IMR-90 (cell line): ENCODE measurements around the gene NUDT3. TPM values are rescaled to one million over a fixed set of nuclear protein-coding genes. Genes with fewer than 3 reads are reported as not detected.
A peak's percentile ranks its signal among the peaks of the same experiment; 100 is the strongest.

Experiments used
- ATAC-seq: fragments of 200-7000 bp; cut with Tn5 transposase; 2 replicates; pipeline ENCODE4 v1.9.1; 2020; ENCODE audit warnings: low read depth, mild to moderate bottlenecking, moderate library complexity
- BruUV-seq: library from RNA; stranded (reverse); fragments of 400-500 nt; replicated peaks from 2 replicates; lab custom pipeline; 2021; lab: Mats Ljungman, UMichigan
- CTCF ChIA-PET: fragments of 300-600 bp; formaldehyde crosslinking; extraction: SDS; loops from one replicate; lab custom pipeline; 2021; ENCODE audit warnings: antibody characterized with exemption; lab: Yijun Ruan, JAX
- POLR2A ChIA-PET: fragments of 300-600 bp; sonication (Branson Sonifier 250); formaldehyde crosslinking; loops from one replicate; lab custom pipeline; 2022; ENCODE audit warnings: antibody characterized with exemption; ENCODE audit not compliant: unreplicated experiment; lab: Charles Lee
- DNase-seq: peaks from one replicate; pipeline ENCODE4 v3.0.0; 2013
- H2AFZ ChIP-seq: replicated peaks from 2 replicates; pipeline ENCODE3; 2013; ENCODE audit warnings: low read length, mild to moderate bottlenecking; ENCODE audit not compliant: poor library complexity
- H2AK5ac ChIP-seq: 2 replicates; pipeline ENCODE4 v1.6.1; 2013; ENCODE audit warnings: low read depth, low read length, inconsistent platforms
- H2AK9ac ChIP-seq: replicated peaks from 2 replicates; pipeline ENCODE3; 2013; ENCODE audit warnings: mild to moderate bottlenecking, low read depth, low read length, moderate library complexity; ENCODE audit not compliant: poor library complexity
- H2BK120ac ChIP-seq: 2 replicates; pipeline ENCODE4 v1.6.1; 2013; ENCODE audit warnings: low read depth, low read length, inconsistent platforms
- H2BK15ac ChIP-seq: 3 replicates; pipeline ENCODE4 v1.6.1; 2013; ENCODE audit warnings: low read depth, low read length, inconsistent platforms
- H2BK20ac ChIP-seq: 2 replicates; pipeline ENCODE4 v1.6.1; 2013; ENCODE audit warnings: low read depth, mild to moderate bottlenecking, inconsistent platforms, low read length, moderate library complexity
- H2BK5ac ChIP-seq: 2 replicates; pipeline ENCODE4 v1.6.1; 2013; ENCODE audit warnings: mild to moderate bottlenecking, low read depth, low read length, inconsistent platforms; ENCODE audit not compliant: poor library complexity, severe bottlenecking
- H3K14ac ChIP-seq: replicated peaks from 2 replicates; pipeline ENCODE4 v1.6.1; 2013; ENCODE audit warnings: low read depth, low read length, inconsistent platforms
- H3K18ac ChIP-seq: 2 replicates; pipeline ENCODE4 v1.6.1; 2013; ENCODE audit warnings: low read depth, low read length, control low read depth
- H3K23ac ChIP-seq: 2 replicates; pipeline ENCODE4 v1.6.1; 2013; ENCODE audit warnings: low read depth, low read length, inconsistent platforms
- H3K27ac ChIP-seq: 2 replicates; pipeline ENCODE4 v1.5.1; 2013; ENCODE audit warnings: mild to moderate bottlenecking, control low read depth, low read length; ENCODE audit not compliant: insufficient read depth
- H3K27me3 ChIP-seq: 2 replicates; pipeline ENCODE4 v1.6.1; 2013; ENCODE audit warnings: low read length; ENCODE audit not compliant: control insufficient read depth, insufficient read depth
- H3K36me3 ChIP-seq: 2 replicates; pipeline ENCODE4 v1.6.1; 2013; ENCODE audit warnings: low read length, mixed read lengths; ENCODE audit not compliant: control insufficient read depth, insufficient read depth
- H3K4ac ChIP-seq: 2 replicates; pipeline ENCODE4 v1.6.1; 2013; ENCODE audit warnings: low read depth, low read length, inconsistent platforms
- H3K4me1 ChIP-seq: 2 replicates; pipeline ENCODE4 v1.6.1; 2013; ENCODE audit warnings: low read length, mixed read lengths; ENCODE audit not compliant: control insufficient read depth, insufficient read depth
- H3K4me2 ChIP-seq: 2 replicates; pipeline ENCODE4 v1.6.1; 2013; ENCODE audit warnings: low read depth, mild to moderate bottlenecking, control low read depth, low read length, moderate library complexity
- H3K4me3 ChIP-seq: 2 replicates; pipeline ENCODE4 v1.5.1; 2013; ENCODE audit warnings: low read depth, mild to moderate bottlenecking, control low read depth, low read length, moderate library complexity; ENCODE audit not compliant: insufficient read depth
- H3K56ac ChIP-seq: 2 replicates; pipeline ENCODE4 v1.6.1; 2013; ENCODE audit warnings: low read length, inconsistent platforms; ENCODE audit not compliant: insufficient read depth; ENCODE audit errors: extremely low read depth
- H3K79me1 ChIP-seq, 2 experiments: 2 replicates each; pipeline ENCODE4 v1.6.1; 2013; ENCODE audit warnings: low read length in 2 of 2, inconsistent platforms in 1 of 2, low read depth in 1 of 2
- H3K9ac ChIP-seq: 2 replicates; pipeline ENCODE4 v1.6.1; 2013; ENCODE audit warnings: low read depth, low read length, control low read depth
- H3K9me1 ChIP-seq: 2 replicates; pipeline ENCODE4 v1.6.1; 2013; ENCODE audit warnings: low read length, inconsistent platforms; ENCODE audit not compliant: insufficient read depth
- H3K9me3 ChIP-seq: 2 replicates; pipeline ENCODE4 v1.6.1; 2013; ENCODE audit warnings: low read length; ENCODE audit not compliant: control insufficient read depth, insufficient read depth
- H4K20me1 ChIP-seq: 2 replicates; pipeline ENCODE4 v1.6.1; 2013; ENCODE audit warnings: low read length, inconsistent platforms; ENCODE audit not compliant: insufficient read depth
- H4K5ac ChIP-seq: 2 replicates; pipeline ENCODE4 v1.6.1; 2013; ENCODE audit warnings: mild to moderate bottlenecking, low read depth, low read length, control low read depth
- H4K8ac ChIP-seq, 2 experiments: 2 replicates each; pipeline ENCODE4 v1.6.1; 2013; ENCODE audit warnings: low read depth in 2 of 2, low read length in 2 of 2, control low read depth in 1 of 2, inconsistent platforms in 1 of 2
- H4K91ac ChIP-seq: 2 replicates; pipeline ENCODE4 v1.6.1; 2013; ENCODE audit warnings: low read depth, low read length, inconsistent platforms; ENCODE audit not compliant: insufficient read depth
- CEBPB ChIP-seq: IDR thresholded peaks from 2 replicates; pipeline ENCODE4 v1.6.1; 2012; ENCODE audit warnings: low read depth, low read length, improper control_type of control experiment
- CTCF ChIP-seq: conservative IDR thresholded peaks from 2 replicates; pipeline ENCODE4 v1.5.1; 2012; ENCODE audit warnings: mild to moderate bottlenecking, low read depth, low read length, improper control_type of control experiment
- POLR2A ChIP-seq: IDR thresholded peaks from 2 replicates; pipeline ENCODE4 v1.6.1; 2012; ENCODE audit warnings: mild to moderate bottlenecking, low read depth, low read length
- RAD21 ChIP-seq: IDR thresholded peaks from 2 replicates; pipeline ENCODE4 v1.6.1; 2012; ENCODE audit warnings: low read length, improper control_type of control experiment
- SMC3 ChIP-seq: fragments of 150-350 bp; IDR thresholded peaks from 2 replicates; pipeline ENCODE4 v1.6.1; 2016; ENCODE audit warnings: low read depth, mild to moderate bottlenecking, antibody characterized with exemption, low read length, moderate library complexity
- WGBS, 2 experiments: methylation state at CpG; one replicate each; pipeline versions ENCODE4 v1.1.5 to v1.1.7; 2013; ENCODE audit warnings: missing lambda C conversion rate in 2 of 2; ENCODE audit not compliant: insufficient read length in 1 of 2; ENCODE audit errors: extremely low coverage in 2 of 2; 5-methylcytosine and 5-hydroxymethylcytosine counted together
- dilution Hi-C: fragments of 300-500 bp; cut with HindIII; formaldehyde crosslinking; loops from one replicate; pipeline ENCODE4 v1.14.3; 2018; ENCODE audit warnings: low sequenced_read_pairs; ENCODE audit not compliant: unreplicated experiment
- in situ Hi-C: fragments of 300-500 bp; cut with MboI; formaldehyde crosslinking; loops from 3 replicates; pipeline ENCODE4 v1.14.3; 2019; ENCODE audit warnings: low sequenced_read_pairs, inconsistent platforms, mixed read lengths
- intact Hi-C: fragments of 100-400 bp; cut with micrococcal nuclease; formaldehyde crosslinking; loops from 2 replicates; pipeline ENCODE4 v1.10.0; 2022
- polyA plus RNA-seq, 3 experiments: library from polyadenylated mRNA; depleted of rRNA; stranded (reverse); fragments of >200 nt; gene quantifications; 2 replicates each; pipeline ENCODE4 v1.2.3, GENCODE V29; 2012; ENCODE audit warnings: low replicate concordance in 1 of 3
- total RNA-seq: library from RNA; depleted of rRNA; stranded (reverse); fragments of >200 nt; gene quantifications from 2 replicates; pipeline ENCODE4 v1.2.3, GENCODE V29; 2012

Gene NUDT3
- total and polyA plus RNA-seq, 2 of the 4 experiments (the other 2 are of a cell fraction), result 10.1 to 17.2 TPM

GRCh38 chr6:34246563-34247391 is 145.7 kb downstream of the NUDT3 start:
- DNase-seq (peak; percentile 46), ATAC-seq (no peak)
- Histone ChIP-seq H3K18ac (no peak overlapping the region), H4K20me1 (peaks cover 14% of the 10 kb centered on the region), H2AK5ac (peak overlapping the region; percentile 79), H3K4me1 (peaks cover 29% of the 10 kb centered on the region), H2BK5ac (peak overlapping the region; percentile 49), H3K79me1 (peaks cover 16 to 58% of the 10 kb centered on the region in 2 experiments; a peak in 3 of 4 replicates), H3K14ac (no peak overlapping the region; the same call in 1 of the 2 replicates), H3K9me3 (no peaks in the 10 kb centered on the region), H2AK9ac (peak overlapping the region; percentile 83), H3K9ac (no peak overlapping the region), H2BK15ac (peak overlapping the region; percentile 4; the same call in 1 of the 3 replicates), H3K4ac (peak overlapping the region; percentile 70), H2BK120ac (peak overlapping the region; percentile 37; the same call in 1 of the 2 replicates), H3K27ac (peak overlapping the region; percentile 15; the same call in 1 of the 2 replicates), H3K27me3 (no peaks in the 10 kb centered on the region), H3K23ac (no peak overlapping the region), H4K5ac (no peak overlapping the region), H2BK20ac (0 out of 2 replicates have a peak overlapping the region, but pooled peaks have one; percentile 4), H3K36me3 (peaks cover 18% of the 10 kb centered on the region), H4K91ac (peak overlapping the region; percentile 20; the same call in 1 of the 2 replicates), H2AFZ (peak overlapping the region; percentile 28), H3K4me2 (no peak overlapping the region), H3K9me1 (peaks cover 19% of the 10 kb centered on the region), H3K56ac (no peak overlapping the region), H3K4me3 (no peak overlapping the region), H4K8ac (peak overlapping the region in 1 of 2 experiments; percentile 42; a peak in 1 of 4 replicates)
- 67% methylated on average over 2 of the region's 8 CpGs; no CpG with 5 or more reads in 1 of the 2 experiments for WGBS, 2 experiments
- ChIA-PET POLR2A (no interaction called here), CTCF (no interaction called here)
- dilution Hi-C loops, result no loop called here
- in situ Hi-C loops, result loop anchor here (5.0 to 10.0 kb wide), 2 partner anchors 161 to 358 kb away; no protein-coding TSS in a partner anchor
- TF ChIP-seq POLR2A, result peak; percentile 63
- peak; percentile 51 for TF ChIP-seq CTCF
- TF ChIP-seq SMC3, result peak; percentile 29; the same call in 1 of the 2 replicates
- peak; percentile 46 for TF ChIP-seq RAD21
- no peak for TF ChIP-seq CEBPB
- intact Hi-C loops, result no loop called here
- BruUV-seq, result no TSS peak
